Nephron (organoid): ENCODE data around the gene PHYHIPL.

ENCODE experiments used
- H3K27ac Mint-ChIP-seq, 3 experiments: 2 replicates each; pipeline ENCODE4 v1.8.0; 2020; ENCODE audit warnings: mixed read lengths in 3 of 3, mild to moderate bottlenecking in 2 of 3, moderate library complexity in 1 of 3
- H3K27me3 Mint-ChIP-seq: 2 replicates; pipeline ENCODE4 v1.8.0; 2021; ENCODE audit warnings: low read depth, mild to moderate bottlenecking, moderate library complexity, mixed read lengths
- H3K36me3 Mint-ChIP-seq: 2 replicates; pipeline ENCODE4 v1.8.0; 2020; ENCODE audit warnings: low read depth, mixed read lengths
- H3K4me1 Mint-ChIP-seq: 2 replicates; pipeline ENCODE4 v1.8.0; 2020; ENCODE audit warnings: mixed read lengths
- H3K4me3 Mint-ChIP-seq, 3 experiments: 2 replicates each; pipeline ENCODE4 v1.8.0; 2020; ENCODE audit warnings: mild to moderate bottlenecking in 3 of 3, mixed read lengths in 3 of 3, moderate library complexity in 2 of 3
- H3K9me3 Mint-ChIP-seq: 2 replicates; pipeline ENCODE4 v1.8.0; 2020; ENCODE audit warnings: mixed read lengths
- CTCF ChIP-seq, 3 experiments: fragments of 200-600 bp; sonication (generic); IDR thresholded peaks; one replicate each; pipeline ENCODE4 v1.5.0; 2021; ENCODE audit warnings: antibody characterized with exemption in 3 of 3; ENCODE audit not compliant: unreplicated experiment in 3 of 3

Gene PHYHIPL

GRCh38 chr10:59257224-59257623 is 80.8 kb downstream of the PHYHIPL start:
- no peak for TF ChIP-seq CTCF (IDR thresholded peaks at IDR 0.05; ENCODE audit: unreplicated experiment in 3 of 3)
- Mint-ChIP-seq H3K27me3 (no peaks in the 10 kb centered on the region), H3K9me3 (no peaks in the 10 kb centered on the region), H3K4me1 (no peaks in the 10 kb centered on the region), H3K27ac (no peak overlapping the region), H3K36me3 (peaks cover 6% of the 10 kb centered on the region), H3K4me3 (no peak overlapping the region)

GRCh38 chr10:59258890-59259289 is 82.4 kb downstream of the PHYHIPL start:
- Mint-ChIP-seq H3K36me3 (no peaks in the 10 kb centered on the region), H3K4me3 (no peak overlapping the region), H3K9me3 (no peaks in the 10 kb centered on the region), H3K4me1 (no peaks in the 10 kb centered on the region), H3K27ac (no peak overlapping the region), H3K27me3 (peaks cover 4% of the 10 kb centered on the region)
- no peak for TF ChIP-seq CTCF (IDR thresholded peaks at IDR 0.05; ENCODE audit: unreplicated experiment in 3 of 3)

GRCh38 chr10:59265141-59265540 is 88.7 kb downstream of the PHYHIPL start:
- peaks cover 10% of the 10 kb centered on the region for H3K36me3 Mint-ChIP-seq
- no peaks in the 10 kb centered on the region for H3K4me1 Mint-ChIP-seq
- H3K9me3 Mint-ChIP-seq: no peaks in the 10 kb centered on the region
- H3K4me3 Mint-ChIP-seq: no peak overlapping the region
- H3K27me3 Mint-ChIP-seq: peaks cover 4% of the 10 kb centered on the region
- TF ChIP-seq CTCF (IDR thresholded peaks at IDR 0.05; ENCODE audit: unreplicated experiment in 3 of 3): no peak
- no peak overlapping the region for H3K27ac Mint-ChIP-seq

GRCh38 chr10:59266321-59266720 is 89.9 kb downstream of the PHYHIPL start:
- no peaks in the 10 kb centered on the region for H3K4me1 Mint-ChIP-seq
- no peak for TF ChIP-seq CTCF (IDR thresholded peaks at IDR 0.05; ENCODE audit: unreplicated experiment in 3 of 3)
- no peaks in the 10 kb centered on the region for H3K9me3 Mint-ChIP-seq
- no peak overlapping the region for H3K4me3 Mint-ChIP-seq
- peaks cover 4% of the 10 kb centered on the region for H3K27me3 Mint-ChIP-seq
- no peak overlapping the region for H3K27ac Mint-ChIP-seq
- peaks cover 10% of the 10 kb centered on the region for H3K36me3 Mint-ChIP-seq

- H3K36me3 Mint-ChIP-seq: peaks cover 10% of the 10 kb centered on the region
- no peaks in the 10 kb centered on the region for H3K9me3 Mint-ChIP-seq
- no peak overlapping the region for H3K4me3 Mint-ChIP-seq
- no peaks in the 10 kb centered on the region for H3K4me1 Mint-ChIP-seq
- TF ChIP-seq CTCF (IDR thresholded peaks at IDR 0.05; ENCODE audit: unreplicated experiment in 3 of 3): no peak
- no peak overlapping the region for H3K27ac Mint-ChIP-seq
- H3K27me3 Mint-ChIP-seq: no peaks in the 10 kb centered on the region
Measured at GRCh38 chr10:59268460-59268859, 92.0 kb downstream of the PHYHIPL start.

GRCh38 chr10:59269651-59270050 is 93.2 kb downstream of the PHYHIPL start:
- Mint-ChIP-seq H3K27ac (no peak overlapping the region), H3K36me3 (peaks cover 10% of the 10 kb centered on the region), H3K27me3 (peaks cover 4% of the 10 kb centered on the region), H3K4me3 (no peak overlapping the region), H3K9me3 (no peaks in the 10 kb centered on the region), H3K4me1 (no peaks in the 10 kb centered on the region)
- TF ChIP-seq CTCF (IDR thresholded peaks at IDR 0.05; ENCODE audit: unreplicated experiment in 3 of 3): no peak
